ENCODE measurements around the gene APOB. TPM values are rescaled to one million over a fixed set of nuclear protein-coding genes. Genes with fewer than 3 reads are reported as not detected.
"Not testable (repeated sequence)": the region's sequence is repeated elsewhere in the genome, so short reads cannot be mapped to it uniquely, and the experiment has no call there.

The APOB gene
- polyA plus RNA-seq, 2 of the 4 experiments (the other 2 are of a cell fraction), result under 0.01 TPM; not detected in 1

- H3K4me3 ChIP-seq, result no peak overlapping the region
- DNase-seq (ENCODE audit: low read depth in 1 of 2, low spot score in 1 of 2), result no peak
Observed at GRCh38 chr2:21029519-21029918, 14.4 kb downstream of the APOB start.

GRCh38 chr2:21028951-21029350 is 14.9 kb downstream of the APOB start:
- POLR2A ChIA-PET, result not testable (repeated sequence)
- 3% methylated on average over 5 of the region's 5 CpGs for WGBS (ENCODE audit: missing lambda C conversion rate)
- CTCF ChIA-PET, result interaction anchor here (2.4 to 5.9 kb wide), 2 partner anchors 65 to 367 kb away, joined by 6 to 52 read pairs; no protein-coding TSS in a partner anchor

More at GRCh38 chr2:21029519-21029918, 14.4 kb downstream of the APOB start:
- Histone ChIP-seq H3K4me2 (no peak overlapping the region), H3K9me3 (no peaks in the 10 kb centered on the region), H3K4me1 (no peaks in the 10 kb centered on the region), H3K27ac (no peak overlapping the region)
- ChIA-PET POLR2A (no interaction called here), CTCF (interaction anchor here (1.0 to 5.9 kb wide), 2 partner anchors 351 to 368 kb away, joined by 3 to 52 read pairs; no protein-coding TSS in a partner anchor)
- FAIRE-seq (no peak), ATAC-seq (no peak)
- TF ChIP-seq TFCP2L1 (CRISPR knock-in tag; IDR thresholded peaks at IDR 0.05), result no peak
- TF ChIP-seq CHD4 (IDR thresholded peaks at IDR 0.05; ENCODE audit: borderline replicate concordance), result no peak
- no peak for TF ChIP-seq POLR2A (IDR thresholded peaks at IDR 0.05; ENCODE audit: low read length)
- no peak for TF ChIP-seq EP300 (IDR thresholded peaks at IDR 0.05)
- no peak for TF ChIP-seq NFE2L2 (conservative IDR thresholded peaks at IDR 0.05; ENCODE audit: low read length)
- TF ChIP-seq CBX8 (IDR thresholded peaks at IDR 0.05), result no peak
- no peak for TF ChIP-seq BHLHE40 (IDR thresholded peaks at IDR 0.05; ENCODE audit: low read depth, low read length)
- no peak for TF ChIP-seq NPAS2 (CRISPR knock-in tag; IDR thresholded peaks at IDR 0.05; ENCODE audit: borderline replicate concordance)
- no peak for TF ChIP-seq JUN (IDR thresholded peaks at IDR 0.05)
- 39% methylated on average over 2 of the region's 2 CpGs for WGBS (ENCODE audit: missing lambda C conversion rate)

GRCh38 chr2:21028021-21028947 is 15.6 kb downstream of the APOB start:
- no peak for FAIRE-seq
- CTCF ChIA-PET, result interaction anchor here (0.7 to 5.9 kb wide), 10 partner anchors 9 to 372 kb away, joined by 3 to 52 read pairs (median 6); no protein-coding TSS in a partner anchor
- TF ChIP-seq MAFK (IDR thresholded peaks at IDR 0.05; ENCODE audit: partially characterized antibody) (no peak), E2F6 (IDR thresholded peaks at IDR 0.05; ENCODE audit: borderline replicate concordance, low read depth) (no peak), NFE2L2 (conservative IDR thresholded peaks at IDR 0.05; ENCODE audit: low read length) (no peak), EP300 (IDR thresholded peaks at IDR 0.05) (no peak), FOSL2 (IDR thresholded peaks at IDR 0.05) (no peak), FOSL2 (CRISPR knock-in tag; IDR thresholded peaks at IDR 0.05) (no peak), HES2 (IDR thresholded peaks at IDR 0.05) (no peak), HMGXB4 (CRISPR knock-in tag; IDR thresholded peaks at IDR 0.05; ENCODE audit: borderline replicate concordance) (no peak), HOXA7 (CRISPR knock-in tag; IDR thresholded peaks at IDR 0.05) (no peak), CEBPB (IDR thresholded peaks at IDR 0.05) (no peak), JUNB (IDR thresholded peaks at IDR 0.05) (no peak), TFCP2L1 (CRISPR knock-in tag; IDR thresholded peaks at IDR 0.05) (no peak), TP53 (CRISPR knock-in tag; IDR thresholded peaks at IDR 0.05) (no peak), REST (IDR thresholded peaks at IDR 0.05) (no peak), GATA3 (IDR thresholded peaks at IDR 0.05; ENCODE audit: borderline replicate concordance) (no peak), SMC3 (IDR thresholded peaks at IDR 0.05) (no peak), MYC (IDR thresholded peaks at IDR 0.05; ENCODE audit: borderline replicate concordance, low read length) (no peak), ESRRA (IDR thresholded peaks at IDR 0.05; ENCODE audit: borderline replicate concordance, low read length) (no peak), KDM5A (IDR thresholded peaks at IDR 0.05) (no peak)

More at GRCh38 chr2:21028951-21029350, 14.9 kb downstream of the APOB start:
- not testable (repeated sequence) for FAIRE-seq; DNase-seq (ENCODE audit: low read depth in 1 of 2, low spot score in 1 of 2); H3K4me3 ChIP-seq; ATAC-seq; H3K4me2 ChIP-seq; H3K4me1 ChIP-seq; H3K27ac ChIP-seq; H3K9me3 ChIP-seq

More at GRCh38 chr2:21028021-21028947, 15.6 kb downstream of the APOB start:
- POLR2A ChIA-PET, result no interaction called here
- 2% methylated on average over 4 of the region's 4 CpGs for WGBS (ENCODE audit: missing lambda C conversion rate)
- no peak overlapping the region for H3K4me2 ChIP-seq
- H3K27ac ChIP-seq, result no peak overlapping the region
- ATAC-seq, result no peak
- no peaks in the 10 kb centered on the region for H3K9me3 ChIP-seq
- no peak for DNase-seq (ENCODE audit: low read depth in 1 of 2, low spot score in 1 of 2)
- H3K4me3 ChIP-seq, result no peak overlapping the region
- H3K4me1 ChIP-seq, result no peaks in the 10 kb centered on the region

All from A549 (cell line).